ENCODE measurements around the gene TMEM270. TPM values are rescaled to one million over a fixed set of nuclear protein-coding genes. Genes with fewer than 3 reads are reported as not detected.
"Not testable (repeated sequence)": the region's sequence is repeated elsewhere in the genome, so short reads cannot be mapped to it uniquely, and the experiment has no call there.

TMEM270 gene
- total RNA-seq, 4 donors from 2014 or later, result not detected

GRCh38 chr7:73842067-73842976 is 18.6 kb upstream of the TMEM270 start, which contains the start of gene METTL27:
METTL27 (minus strand) TSS chr7:73842516; CDS start chr7:73842140, 376 bp downstream.
- peak within 1 kb of the TSS; percentile 44 to 73 (median 67) for H3K4me3 ChIP-seq
- 2 to 8% methylated on average over 5 to 9 of the region's 45 CpGs for WGBS, 2 donors
- DNase-seq, result peak; percentile 53
- intact Hi-C loops (cut with DNase I), result no loop called here
- H3K9me3 ChIP-seq, result no peaks in the 10 kb centered on the region
- peaks cover 8 to 47% (median 13%) of the 10 kb centered on the region in 3 donors for H3K4me1 ChIP-seq
- no peaks in the 10 kb centered on the region for H3K36me3 ChIP-seq
- peak within 1 kb of the TSS; percentile 79 to 91 (median 83) for H3K27ac ChIP-seq
- TF ChIP-seq POLR2A (IDR thresholded peaks at IDR 0.05), result peak in 2 of 4 donors; percentile 32 to 72
- TF ChIP-seq, protein P1, sequence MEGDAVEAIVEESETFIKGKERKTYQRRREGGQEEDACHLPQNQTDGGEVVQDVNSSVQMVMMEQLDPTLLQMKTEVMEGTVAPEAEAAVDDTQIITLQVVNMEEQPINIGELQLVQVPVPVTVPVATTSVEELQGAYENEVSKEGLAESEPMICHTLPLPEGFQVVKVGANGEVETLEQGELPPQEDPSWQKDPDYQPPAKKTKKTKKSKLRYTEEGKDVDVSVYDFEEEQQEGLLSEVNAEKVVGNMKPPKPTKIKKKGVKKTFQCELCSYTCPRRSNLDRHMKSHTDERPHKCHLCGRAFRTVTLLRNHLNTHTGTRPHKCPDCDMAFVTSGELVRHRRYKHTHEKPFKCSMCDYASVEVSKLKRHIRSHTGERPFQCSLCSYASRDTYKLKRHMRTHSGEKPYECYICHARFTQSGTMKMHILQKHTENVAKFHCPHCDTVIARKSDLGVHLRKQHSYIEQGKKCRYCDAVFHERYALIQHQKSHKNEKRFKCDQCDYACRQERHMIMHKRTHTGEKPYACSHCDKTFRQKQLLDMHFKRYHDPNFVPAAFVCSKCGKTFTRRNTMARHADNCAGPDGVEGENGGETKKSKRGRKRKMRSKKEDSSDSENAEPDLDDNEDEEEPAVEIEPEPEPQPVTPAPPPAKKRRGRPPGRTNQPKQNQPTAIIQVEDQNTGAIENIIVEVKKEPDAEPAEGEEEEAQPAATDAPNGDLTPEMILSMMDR (IDR thresholded peaks at IDR 0.05), result no peak
- H3K27me3 ChIP-seq, result no peaks in the 10 kb centered on the region

GRCh38 chr7:73844131-73844547 is 16.8 kb upstream of the TMEM270 start:
- TF ChIP-seq, protein P1 (IDR thresholded peaks at IDR 0.05), result no peak
- TF ChIP-seq POLR2A (IDR thresholded peaks at IDR 0.05), result no peak

GRCh38 chr7:73844848-73845460 is 16.0 kb upstream of the TMEM270 start:
- Histone ChIP-seq H3K9me3 (no peaks in the 10 kb centered on the region), H3K4me1 (peaks cover 11 to 33% (median 14%) of the 10 kb centered on the region in 3 donors), H3K36me3 (no peaks in the 10 kb centered on the region), H3K4me3 (no peak overlapping the region), H3K27me3 (no peaks in the 10 kb centered on the region), H3K27ac (no peak overlapping the region)
- 56 to 57% methylated on average over 12 to 13 of the region's 13 CpGs for WGBS, 2 donors
- no peak for TF ChIP-seq POLR2A (IDR thresholded peaks at IDR 0.05)
- TF ChIP-seq, protein P1 (IDR thresholded peaks at IDR 0.05), result no peak
- intact Hi-C loops (cut with DNase I), result no loop called here
- no peak for DNase-seq

More at GRCh38 chr7:73844131-73844547, 16.8 kb upstream of the TMEM270 start:
- no peak overlapping the region for H3K27ac ChIP-seq
- intact Hi-C loops (cut with DNase I), result no loop called here
- H3K36me3 ChIP-seq, result no peaks in the 10 kb centered on the region
- no peaks in the 10 kb centered on the region for H3K27me3 ChIP-seq
- no peak for DNase-seq
- H3K9me3 ChIP-seq, result no peaks in the 10 kb centered on the region
- 39 to 42% methylated on average over 9 of the region's 9 CpGs for WGBS, 2 donors
- peaks cover 9 to 32% (median 10%) of the 10 kb centered on the region in 3 donors for H3K4me1 ChIP-seq
- no peak overlapping the region for H3K4me3 ChIP-seq

GRCh38 chr7:73845701-73846195 is 15.2 kb upstream of the TMEM270 start:
- intact Hi-C loops (cut with DNase I); H3K9me3 ChIP-seq; H3K27me3 ChIP-seq; H3K4me3 ChIP-seq; DNase-seq; H3K36me3 ChIP-seq: not testable (repeated sequence)
- WGBS, 2 donors, result 68 to 69% methylated on average over 12 of the region's 12 CpGs
- peaks cover 11 to 39% (median 19%) of the 10 kb centered on the region in 3 donors for H3K4me1 ChIP-seq
- peak overlapping the region in 2 of 4 donors; percentile 24 to 25 for H3K27ac ChIP-seq

DNA sequence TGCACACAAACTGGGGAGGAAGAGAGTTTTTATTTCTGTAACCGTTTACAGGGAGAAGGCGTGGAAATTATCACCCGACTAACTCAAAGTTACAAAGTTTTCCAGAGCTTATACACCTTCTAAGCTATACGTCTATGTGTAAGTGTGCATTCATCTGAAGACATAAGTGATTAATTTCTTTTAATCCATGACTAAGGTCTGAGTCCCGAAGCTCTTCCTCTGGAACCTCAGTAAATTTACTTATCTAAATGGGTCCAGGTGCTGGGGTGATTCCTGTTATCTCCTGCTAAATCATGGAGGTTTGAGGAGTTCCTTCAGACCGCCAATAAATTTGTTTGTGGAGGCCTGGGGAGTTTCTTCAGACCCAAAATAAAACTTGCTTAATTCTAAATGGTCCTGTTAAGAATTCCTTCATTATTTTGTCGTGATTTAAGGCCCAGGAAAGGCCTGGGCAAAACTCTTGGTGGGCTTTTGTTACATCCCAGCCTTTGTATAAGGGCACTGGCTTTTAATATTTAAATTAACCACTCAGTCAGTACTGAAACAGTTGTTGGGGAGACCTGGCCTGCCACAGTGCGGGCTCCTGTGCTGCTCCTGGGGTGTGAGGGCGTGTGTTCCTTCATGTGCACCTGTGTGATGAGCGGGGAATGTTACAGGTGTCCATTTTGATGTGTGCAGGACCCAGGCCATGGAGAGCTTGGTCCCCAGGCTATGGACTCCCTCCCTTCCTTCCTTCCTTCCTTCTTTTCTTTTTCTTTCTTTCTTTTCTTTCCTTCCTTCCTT is 12.8 kb upstream of the TMEM270 start:
- no peak overlapping the region for H3K27ac ChIP-seq
- DNase-seq, result no peak
- no peaks in the 10 kb centered on the region for H3K27me3 ChIP-seq
- peaks cover 15 to 36% (median 26%) of the 10 kb centered on the region in 3 donors for H3K4me1 ChIP-seq
- H3K9me3 ChIP-seq, result no peaks in the 10 kb centered on the region
- WGBS, 2 donors, result 71 to 85% methylated on average over 10 of the region's 10 CpGs
- no peak for TF ChIP-seq POLR2A (IDR thresholded peaks at IDR 0.05)
- TF ChIP-seq, protein P1 (IDR thresholded peaks at IDR 0.05), result no peak
- no peaks in the 10 kb centered on the region for H3K36me3 ChIP-seq
- intact Hi-C loops (cut with DNase I), result no loop called here
- H3K4me3 ChIP-seq, result no peak overlapping the region
